Fibroblast of upper back skin (primary cell): ENCODE measurements around the gene DDC.

ENCODE experiments used
- DNase-seq: peaks from one replicate; pipeline ENCODE4 v3.0.0-alpha.2; 2013

Gene DDC

DNA sequence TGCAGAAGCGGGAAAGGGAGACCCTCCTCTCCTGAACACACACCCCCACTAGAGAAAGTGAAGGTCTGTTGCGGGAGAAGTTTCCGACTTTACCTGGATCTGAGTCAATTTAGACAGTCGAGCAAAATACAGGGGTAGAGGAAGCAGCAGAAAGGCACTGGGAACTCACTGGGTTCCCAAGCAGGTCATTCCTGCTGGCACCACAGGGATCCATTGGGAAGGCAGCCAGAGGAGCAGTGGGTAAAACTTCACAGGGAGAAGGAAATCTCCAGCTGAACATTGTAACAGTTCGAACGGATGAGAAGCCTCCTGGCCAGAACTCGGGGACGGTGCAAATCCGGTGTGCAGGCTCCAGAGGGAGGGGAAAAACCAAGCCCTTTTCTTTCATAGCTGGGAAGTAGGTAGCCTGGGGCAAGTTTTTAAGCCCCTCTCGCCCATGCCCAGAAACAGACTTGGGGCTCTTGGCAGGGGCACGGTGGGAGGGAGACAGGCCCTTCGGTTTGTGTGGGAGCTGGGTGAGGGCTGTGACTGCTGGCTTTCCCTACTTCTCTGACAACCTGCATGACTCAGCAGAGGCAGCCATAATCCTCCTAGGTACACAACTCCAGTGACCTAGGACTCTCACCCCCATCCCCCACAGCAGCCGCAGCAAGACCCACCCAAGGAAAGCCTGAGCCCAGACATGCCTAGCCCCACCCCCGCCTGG lies 51.9 kb downstream of the DDC start:
- no peak for DNase-seq

DNA sequence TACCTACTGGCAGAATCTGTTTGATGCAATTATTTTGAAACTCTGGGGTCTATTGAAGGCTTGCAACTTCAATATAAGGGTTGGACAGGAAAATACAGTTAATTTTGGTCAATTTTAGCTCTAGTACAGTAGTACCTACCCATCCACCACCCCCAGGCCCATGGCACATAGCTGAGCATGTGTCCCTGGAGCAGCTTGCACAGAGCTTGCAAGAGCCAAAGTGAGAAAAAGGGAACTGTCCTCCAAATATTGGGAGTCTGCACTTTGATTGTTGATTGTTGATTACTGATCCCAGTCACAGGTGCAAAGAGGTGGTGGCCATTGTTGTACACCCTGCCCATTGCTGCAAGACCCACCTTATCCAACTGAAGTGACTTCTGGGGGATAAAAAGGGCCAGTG lies 52.8 kb downstream of the DDC start:
- no peak for DNase-seq

DNA sequence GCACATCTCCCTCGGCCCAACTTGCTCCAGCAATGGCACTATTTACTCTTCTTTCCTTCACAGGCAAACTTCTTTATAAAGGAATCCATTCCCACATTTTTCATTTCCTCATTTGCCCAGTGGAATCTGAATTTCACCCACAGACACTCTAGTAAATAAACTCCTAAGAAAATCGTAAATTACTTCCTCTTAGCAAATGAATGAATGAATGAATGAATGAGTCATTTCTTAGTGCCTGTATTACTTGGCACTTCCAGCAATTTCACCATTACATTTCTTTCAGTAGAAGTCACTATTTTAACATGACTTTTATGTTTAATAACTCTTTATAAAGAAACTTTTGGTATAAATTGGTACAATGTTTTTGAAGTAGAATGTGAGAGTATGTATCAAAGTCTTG lies 55.7 kb downstream of the DDC start:
- no peak for DNase-seq

DNA sequence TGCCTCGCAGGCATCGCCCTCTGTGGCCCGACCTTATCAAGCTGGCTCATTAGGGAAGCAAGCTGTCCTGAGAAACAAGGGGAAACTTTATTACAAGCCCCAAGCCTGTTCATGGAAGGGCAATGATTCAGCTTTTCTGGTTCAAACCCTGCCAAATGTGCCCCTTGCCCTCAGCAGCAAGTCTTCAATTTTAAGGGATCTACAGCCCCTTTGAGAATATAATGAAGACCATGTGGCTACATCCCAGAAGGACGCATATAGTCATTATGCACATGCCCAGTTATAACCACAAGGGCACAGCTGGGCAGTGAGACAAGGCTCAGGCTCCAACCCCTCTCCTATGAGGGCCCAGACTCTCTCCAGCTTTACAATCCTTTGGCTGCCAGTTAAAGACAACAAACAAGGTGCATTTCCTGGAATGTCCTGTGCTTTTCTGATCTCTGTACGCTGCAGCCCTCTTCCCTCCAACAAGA lies 56.7 kb downstream of the DDC start:
- no peak for DNase-seq

DNA sequence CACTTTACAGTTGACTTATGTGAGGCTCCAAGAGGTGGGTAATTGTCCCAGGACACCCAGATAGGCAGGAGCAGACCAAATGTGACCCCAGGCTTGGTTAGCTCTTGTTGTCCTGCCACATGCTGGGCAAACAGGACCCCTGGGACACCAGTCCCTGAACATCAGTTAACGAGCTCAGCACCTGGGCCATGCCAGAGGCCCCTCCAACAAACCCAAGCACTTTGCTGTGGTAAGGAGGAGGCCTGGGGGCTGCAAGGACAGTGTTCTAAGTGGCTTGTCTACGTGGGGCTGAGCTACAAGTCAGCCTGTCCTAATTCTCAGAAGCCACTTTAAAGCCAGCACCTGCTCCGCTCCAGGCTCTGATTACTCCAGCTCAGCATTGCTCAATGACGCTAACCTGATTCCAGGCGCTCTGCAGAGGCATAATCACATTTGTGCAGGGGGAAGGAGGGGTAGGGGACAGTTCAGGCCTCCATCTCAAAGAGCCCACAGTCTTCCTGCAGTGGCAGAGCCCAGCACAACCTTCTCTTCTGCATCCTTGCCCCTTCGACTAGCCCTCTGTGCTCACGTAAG lies 57.2 kb downstream of the DDC start:
- no peak for DNase-seq

DNA sequence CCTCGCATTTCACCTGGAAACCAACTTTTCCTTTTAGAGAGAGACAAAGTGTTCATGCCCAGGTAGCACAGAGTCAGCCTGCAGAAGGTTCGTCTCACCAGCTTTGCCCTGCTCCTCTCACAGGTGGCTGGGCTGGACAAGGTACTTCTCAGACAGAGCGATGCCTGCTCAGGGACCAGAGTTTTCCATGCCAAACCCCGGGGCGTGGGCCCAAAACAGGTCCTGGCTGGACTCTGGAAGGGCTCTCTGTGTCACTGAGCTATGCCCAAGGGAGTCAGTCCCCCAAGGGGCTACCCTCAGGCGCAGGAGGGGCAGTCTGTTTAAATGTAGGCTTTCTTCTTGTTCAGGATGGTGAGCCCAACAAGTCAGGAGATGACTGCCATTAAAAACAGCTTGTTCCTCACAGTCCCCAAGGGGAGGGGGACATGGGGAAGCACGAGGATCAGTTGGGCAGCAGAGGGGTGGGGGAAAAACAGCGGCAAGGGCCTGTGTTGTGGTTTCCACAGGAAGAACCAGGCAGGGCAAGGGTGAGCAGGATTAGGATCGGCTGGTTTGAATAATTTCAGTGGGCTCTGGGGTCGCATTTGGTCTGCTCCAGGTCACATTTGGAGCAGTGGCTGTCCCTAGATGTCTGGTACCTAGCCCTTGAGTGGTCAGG lies 59.5 kb downstream of the DDC start:
- no peak for DNase-seq

DNA sequence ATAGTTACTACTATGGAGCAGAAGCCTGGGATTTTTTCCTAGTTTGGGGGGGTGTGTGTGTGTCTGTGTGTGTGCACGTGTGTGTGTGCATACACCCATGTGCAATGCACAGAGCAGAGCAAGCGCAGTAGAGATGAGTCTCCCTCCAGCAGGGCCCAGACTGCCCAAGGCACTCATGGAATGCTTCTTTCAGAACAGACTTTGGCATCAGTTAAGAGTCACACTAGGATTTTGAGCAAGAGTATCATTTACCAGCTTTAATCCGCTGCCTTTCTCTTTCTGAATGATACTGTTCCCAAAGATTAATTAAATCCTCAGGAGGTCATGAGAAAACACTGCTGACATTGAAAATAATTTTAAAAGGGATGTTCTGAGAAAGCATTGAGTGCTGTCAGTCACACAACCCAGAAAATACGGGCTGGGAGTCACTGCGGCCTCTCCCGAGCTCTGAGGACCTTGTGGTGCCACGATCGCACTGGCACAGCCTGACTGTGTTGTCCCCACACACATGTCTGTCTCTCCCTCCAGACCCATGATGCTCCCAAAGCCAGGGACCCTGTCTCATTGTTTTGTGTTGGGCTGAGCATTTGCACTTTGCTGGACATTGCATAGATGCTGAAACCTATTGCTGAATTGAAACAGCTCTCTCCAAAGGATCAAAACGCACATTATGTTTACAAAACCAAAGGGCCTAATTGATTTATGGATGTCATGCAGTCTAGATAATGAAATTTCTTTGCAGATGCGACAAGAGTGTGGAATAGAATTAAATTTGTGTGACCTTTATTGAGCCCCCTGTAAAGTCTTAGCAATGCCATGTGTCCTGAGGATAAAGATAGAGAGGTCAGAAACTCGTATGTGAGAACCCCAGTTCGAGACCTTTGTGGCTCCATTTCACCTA lies 60.3 kb downstream of the DDC start:
- peak; percentile 13 for DNase-seq

DNA sequence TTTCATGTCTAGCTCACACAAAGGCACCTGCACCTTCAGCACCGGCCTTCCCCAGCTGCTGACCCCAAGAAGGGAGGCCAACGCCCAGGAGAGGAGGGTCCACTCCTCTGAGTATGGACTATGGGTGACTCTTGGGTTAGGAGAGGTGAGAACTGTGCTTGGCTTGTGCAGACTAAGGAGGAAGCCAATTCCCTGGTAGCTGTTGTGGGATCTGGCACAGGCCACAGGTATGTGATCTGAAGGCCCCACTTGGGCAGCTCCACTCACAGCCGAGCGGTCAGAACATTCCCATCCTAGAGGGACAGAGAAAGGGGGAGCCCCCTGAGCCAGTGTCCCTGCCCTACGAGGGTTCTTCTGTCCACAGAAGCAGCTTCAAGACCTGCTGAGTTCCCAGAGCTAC lies 62.3 kb downstream of the DDC start:
- DNase-seq: no peak

DNA sequence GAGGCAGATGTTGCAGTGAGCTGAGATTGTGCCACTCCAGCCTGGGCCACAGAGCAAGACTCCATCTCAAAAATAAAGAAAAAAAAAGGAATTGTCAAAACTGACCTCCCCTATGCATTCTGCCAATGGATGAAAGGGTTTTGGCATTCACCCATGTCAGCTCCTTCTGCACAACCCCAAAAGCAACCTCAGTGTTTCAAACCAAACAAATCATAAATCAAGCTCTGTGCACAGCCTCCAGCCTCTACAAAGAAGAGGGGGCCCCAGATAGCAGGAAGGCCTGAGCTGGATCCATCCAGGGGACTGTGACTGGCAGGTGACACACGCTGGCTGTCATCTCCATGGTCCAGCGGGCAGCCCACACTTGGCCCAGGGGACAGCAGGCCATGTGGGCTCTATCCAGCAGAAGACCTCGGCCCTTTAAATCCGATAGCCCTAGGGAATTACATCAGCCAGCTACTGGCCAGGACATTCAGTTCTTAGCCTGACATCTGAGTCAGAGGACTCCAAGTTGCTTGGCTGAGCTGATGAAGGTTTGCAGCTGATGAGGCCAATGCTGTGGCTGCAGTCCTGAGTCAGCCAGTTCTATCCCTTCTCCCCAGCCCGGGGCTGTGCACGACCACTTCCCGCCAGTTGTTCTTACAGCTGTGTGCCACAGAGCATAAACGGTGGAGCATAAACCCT lies 63.1 kb downstream of the DDC start:
- DNase-seq: peak; percentile 84

DNA sequence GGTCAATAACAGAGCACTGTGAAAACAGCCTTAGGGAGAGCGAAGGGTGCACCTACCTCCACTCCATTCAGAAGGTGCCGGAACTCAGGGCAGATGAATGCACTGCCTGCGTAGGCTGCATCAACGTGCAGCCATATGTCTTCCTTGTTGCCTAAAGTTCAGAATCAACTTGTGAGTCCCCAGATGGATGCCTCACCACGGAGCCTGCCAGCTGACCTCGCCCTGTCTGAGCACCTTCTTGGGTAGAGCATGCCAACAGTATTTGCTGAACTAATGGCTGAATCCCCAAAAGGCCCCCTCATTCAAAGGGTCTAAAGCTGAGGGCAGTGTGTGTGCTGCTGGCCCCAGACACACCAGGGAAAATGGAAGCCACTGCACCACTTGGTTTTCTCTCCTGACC lies 66.1 kb downstream of the DDC start:
- no peak for DNase-seq

DNA sequence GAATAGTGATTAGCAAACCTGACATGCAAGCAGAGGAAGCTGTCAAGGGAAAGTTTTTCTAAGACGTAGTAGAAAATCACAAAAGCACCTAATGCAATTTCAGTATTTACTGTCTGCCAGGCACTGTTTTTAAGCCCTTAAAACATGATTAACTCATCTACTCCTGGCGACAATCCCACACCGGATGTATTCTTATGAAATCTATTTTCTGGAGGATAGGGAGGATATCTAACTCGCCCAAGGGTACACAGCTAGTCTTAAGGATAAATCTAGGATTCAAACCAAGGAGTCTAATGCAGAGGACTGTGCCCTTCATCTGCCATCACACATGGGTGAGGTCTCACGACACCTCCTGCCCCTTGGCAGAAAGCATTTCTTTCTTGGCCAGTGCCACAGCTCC lies 67.2 kb downstream of the DDC start:
- peak; percentile 19 for DNase-seq

DNA sequence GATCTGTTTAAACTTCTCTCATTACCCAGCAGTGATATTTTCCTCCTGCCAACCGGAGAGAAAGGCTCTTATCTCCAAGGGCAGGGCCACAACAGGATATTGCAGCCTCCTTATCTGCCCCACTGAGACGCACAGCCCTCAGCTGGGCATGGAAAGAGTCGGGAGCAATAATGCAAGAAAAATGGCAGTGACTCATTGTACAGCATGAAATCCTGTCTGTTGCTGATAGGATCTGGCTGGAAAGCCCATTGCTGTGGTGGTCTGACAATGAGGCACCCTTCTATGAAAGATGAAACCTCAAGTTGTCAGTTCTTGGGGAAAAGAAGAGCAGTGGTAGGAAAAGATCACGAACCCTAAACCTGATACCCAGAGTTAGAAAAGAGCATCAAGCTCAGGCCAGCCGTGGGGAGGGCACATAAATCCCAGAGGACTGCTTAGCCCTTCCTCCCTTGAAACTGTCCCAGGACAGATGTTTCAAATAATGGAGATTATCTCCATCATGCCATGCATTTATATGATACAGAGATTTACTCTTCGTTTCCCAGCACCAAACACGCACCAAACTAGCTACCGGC lies 68.0 kb downstream of the DDC start:
- DNase-seq: peak; percentile 26

DNA sequence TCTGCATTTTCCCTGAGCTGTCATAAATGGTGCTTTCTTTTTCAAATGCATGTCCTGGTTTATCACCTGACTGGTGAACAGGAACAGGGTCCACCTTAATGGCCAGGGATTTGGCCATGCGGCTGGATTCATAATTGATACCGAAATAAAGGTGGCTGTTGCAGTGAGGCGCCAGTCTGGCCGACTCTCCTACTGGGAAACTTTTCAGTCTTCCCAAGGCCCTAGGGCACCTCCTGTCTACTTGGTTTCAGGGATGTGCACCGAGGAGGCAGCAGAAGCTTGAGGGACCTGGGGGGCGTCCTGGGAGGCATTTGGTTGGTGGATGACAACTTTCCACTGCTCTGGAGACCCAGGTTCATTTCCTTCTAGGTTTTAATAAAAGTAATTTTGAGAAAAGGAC lies 68.6 kb downstream of the DDC start:
- DNase-seq: no peak

DNA sequence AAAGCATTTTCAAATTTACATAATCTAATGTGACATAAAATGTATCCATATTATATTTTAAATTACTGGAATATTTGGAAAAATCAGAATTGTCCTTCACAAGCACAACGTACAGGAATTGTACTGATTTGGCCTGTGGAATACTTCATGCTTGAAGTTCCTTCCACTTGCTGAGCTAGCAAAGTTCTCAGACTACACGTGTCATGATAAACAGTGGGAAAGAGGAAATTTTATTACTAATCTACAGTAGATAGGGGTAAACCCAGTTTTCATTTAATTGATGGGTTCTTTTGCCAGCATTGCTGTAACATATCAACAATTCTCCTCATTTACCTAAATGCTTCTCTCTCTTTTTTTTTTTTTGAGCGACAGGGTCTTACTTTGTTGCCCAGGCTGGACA lies 69.5 kb downstream of the DDC start:
- no peak for DNase-seq

DNA sequence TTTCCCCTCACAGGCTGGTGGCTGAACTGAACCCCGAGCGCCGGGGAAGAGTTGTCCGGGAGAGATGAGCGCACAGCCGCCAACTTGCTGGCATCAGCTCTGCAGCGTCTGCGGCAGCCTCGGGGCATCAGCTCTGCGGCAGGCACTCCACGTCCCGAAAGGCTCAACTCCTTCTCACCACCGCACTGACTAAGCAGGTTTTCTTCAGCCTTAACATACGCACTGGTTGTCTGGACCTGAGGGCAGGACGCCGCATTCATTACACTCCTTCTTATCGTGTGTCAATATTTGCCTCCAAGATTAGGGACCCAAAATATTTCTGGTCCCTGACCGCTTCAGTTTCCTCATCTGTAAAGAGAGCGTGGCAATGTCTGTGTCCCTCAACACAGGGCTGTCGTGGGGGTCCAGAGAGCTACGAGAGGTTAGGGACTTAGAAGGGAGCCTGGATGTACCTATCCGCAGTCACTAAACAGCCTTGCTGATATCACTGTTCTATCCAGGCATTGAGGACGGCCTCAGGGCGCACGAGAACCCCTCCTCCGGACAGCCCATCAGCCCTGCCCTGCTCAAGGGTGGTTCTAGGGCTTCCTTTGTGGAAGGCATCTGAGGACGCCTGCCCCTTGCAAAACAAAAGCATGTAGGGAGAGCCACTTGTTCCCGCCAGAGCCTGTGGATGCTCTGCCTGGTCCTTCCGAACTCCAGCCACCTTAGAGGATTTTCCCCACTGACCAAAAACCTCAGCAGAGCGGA lies 72.3 kb downstream of the DDC start:
- no peak for DNase-seq

DNA sequence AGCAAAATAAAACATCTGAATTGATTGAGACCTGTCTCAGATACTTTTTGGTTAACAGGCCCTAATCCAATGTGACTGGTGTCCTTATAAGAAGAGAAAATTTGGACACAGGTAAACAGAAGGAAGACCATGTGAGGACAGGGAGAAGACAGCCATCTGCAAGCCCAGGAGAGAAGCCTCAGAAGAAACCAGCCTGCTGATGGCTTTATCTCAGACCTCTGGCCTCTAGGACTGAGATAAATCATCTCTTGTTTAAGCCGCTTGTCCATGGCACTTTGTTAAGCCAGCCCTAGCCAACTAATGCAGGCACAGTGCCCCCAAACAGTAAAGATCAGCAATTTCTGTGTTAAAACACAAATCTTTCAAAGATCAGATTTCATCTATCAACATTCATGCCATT lies 73.3 kb downstream of the DDC start:
- DNase-seq: no peak

DNA sequence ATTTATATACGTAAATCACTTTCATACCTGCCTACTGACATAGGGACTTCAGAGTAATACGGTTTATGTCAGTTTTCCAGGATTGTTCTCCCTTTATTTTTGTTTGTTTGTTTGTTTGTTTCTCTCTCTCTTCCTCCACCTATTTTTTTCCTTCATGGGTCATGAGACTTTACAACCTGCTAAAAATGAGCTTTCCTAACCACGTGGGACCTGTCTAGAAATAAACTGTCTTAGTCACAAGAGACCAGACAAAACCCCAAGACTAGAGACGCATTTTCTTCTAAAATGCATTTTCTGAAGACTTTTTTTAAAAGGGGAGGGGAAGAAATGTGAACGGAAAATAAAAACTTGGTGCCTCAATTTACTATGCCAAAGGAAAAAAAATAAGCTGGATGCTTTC lies 74.0 kb downstream of the DDC start:
- DNase-seq: no peak

DNA sequence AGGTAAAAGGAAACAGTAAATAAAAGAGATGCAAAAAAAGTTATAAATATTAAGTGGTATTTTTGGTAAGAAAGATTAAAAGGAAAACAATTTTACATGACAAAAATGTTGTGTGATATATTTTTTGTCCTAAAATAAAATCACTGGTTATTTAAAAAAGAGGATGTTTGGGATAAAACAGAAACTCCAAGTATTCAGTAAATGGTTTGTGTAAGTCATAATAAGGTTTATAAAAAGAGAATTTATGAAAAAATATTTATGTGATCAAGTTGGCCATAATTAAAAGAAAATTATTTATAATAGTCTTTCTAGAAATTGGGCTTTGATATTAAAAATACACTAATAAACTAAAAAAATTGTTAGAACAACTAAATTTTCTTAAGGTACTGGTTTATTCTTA lies 76.8 kb downstream of the DDC start:
- DNase-seq: no peak

DNA sequence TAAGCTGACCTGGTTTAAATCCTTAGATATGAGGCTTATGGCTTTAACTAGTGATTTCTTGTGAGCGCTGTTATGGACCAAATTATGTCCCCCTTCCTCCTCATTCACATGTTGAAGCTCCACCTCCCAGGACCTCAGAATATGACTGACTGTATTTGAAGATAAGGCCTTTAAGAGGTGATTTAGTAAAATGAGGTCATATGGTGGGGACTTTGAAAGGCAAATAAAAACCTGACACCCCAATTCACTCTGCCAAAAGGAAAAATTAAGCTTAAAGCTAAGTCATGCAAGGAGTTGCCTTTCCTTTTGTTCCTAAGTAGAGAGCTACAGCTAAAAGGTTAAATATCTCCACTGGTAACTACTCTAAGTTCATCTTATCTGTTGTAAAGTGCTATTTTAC lies 78.7 kb downstream of the DDC start:
- no peak for DNase-seq

DNA sequence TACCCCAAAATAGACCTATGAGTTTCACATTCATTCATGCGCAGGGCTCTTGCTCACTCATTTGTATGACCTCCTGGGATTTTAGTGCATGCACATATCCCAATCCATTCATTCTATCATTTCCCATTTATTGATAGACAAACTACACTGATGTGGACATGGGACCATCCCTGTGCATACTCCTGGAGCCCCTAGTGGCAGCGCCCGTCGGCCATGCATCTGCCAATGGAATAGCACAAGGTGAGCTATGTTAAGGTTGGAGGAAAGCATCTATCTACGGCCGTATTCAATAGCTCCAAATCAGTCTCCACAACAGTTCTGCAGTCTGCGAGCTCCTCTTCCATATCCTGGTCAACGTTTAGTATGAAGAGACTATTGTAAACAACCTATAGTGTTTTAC lies 83.3 kb downstream of the DDC start:
- no peak for DNase-seq

DNA sequence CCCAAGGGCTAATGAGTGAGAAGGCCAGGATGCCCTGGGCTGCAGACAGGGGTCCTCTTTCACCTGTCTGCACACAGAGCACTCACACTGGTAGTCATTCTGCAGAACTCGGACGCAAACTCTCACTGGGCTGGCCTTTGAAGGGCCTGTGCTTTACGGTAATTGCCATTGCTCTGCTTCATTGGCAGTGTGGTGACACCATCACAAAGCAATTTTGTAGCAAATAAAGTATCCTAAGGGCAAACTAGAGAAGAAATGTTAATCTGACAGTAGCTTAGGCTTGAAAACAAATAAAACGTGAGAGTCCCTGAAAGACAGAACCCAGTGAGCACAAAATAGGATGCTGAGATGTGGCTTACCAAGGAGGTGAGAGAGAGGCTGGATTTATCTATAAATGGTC lies 84.4 kb downstream of the DDC start:
- DNase-seq: no peak
